Glomerular visceral epithelial cell (primary cell): Measurements from ENCODE around the gene RAB11FIP3.

Experiments
- DNase-seq: peaks from one replicate; pipeline ENCODE4 v3.0.0-alpha.2; 2016; ENCODE audit errors: extremely low spot score

RAB11FIP3 gene

GRCh38 chr16:566475-567372 is 141.3 kb downstream of the RAB11FIP3 start, which contains the start of gene NHLRC4:
Gene NHLRC4 (plus strand): TSS chr16:567005. CDS start chr16:568048, 1,043 bp downstream.
- DNase-seq, result no peak

GRCh38 chr16:567373-568256 is 142.2 kb downstream of the RAB11FIP3 start:
- no peak for DNase-seq

GRCh38 chr16:568401-569258 is 143.2 kb downstream of the RAB11FIP3 start:
- DNase-seq, result no peak

GRCh38 chr16:569445-570254 is 144.2 kb downstream of the RAB11FIP3 start, which contains the start of gene PIGQ:
Gene PIGQ (plus strand): TSS chr16:569968. CDS start chr16:574075, 4,107 bp downstream.
- DNase-seq, result peak; percentile 63
